IMR-90 (cell line): ENCODE results near the gene BPIFB1. TPM values are rescaled to one million over a fixed set of nuclear protein-coding genes. Genes with fewer than 3 reads are reported as not detected.
A peak's percentile ranks its signal among the peaks of the same experiment; 100 is the strongest.

Source experiments
- ATAC-seq: fragments of 200-7000 bp; cut with Tn5 transposase; 2 replicates; pipeline ENCODE4 v1.9.1; 2020; ENCODE audit warnings: low read depth, mild to moderate bottlenecking, moderate library complexity
- BruUV-seq: library from RNA; stranded (reverse); fragments of 400-500 nt; replicated peaks from 2 replicates; lab custom pipeline; 2021; lab: Mats Ljungman, UMichigan
- CTCF ChIA-PET: fragments of 300-600 bp; formaldehyde crosslinking; extraction: SDS; loops from one replicate; lab custom pipeline; 2021; ENCODE audit warnings: antibody characterized with exemption; lab: Yijun Ruan, JAX
- POLR2A ChIA-PET: fragments of 300-600 bp; sonication (Branson Sonifier 250); formaldehyde crosslinking; loops from one replicate; lab custom pipeline; 2022; ENCODE audit warnings: antibody characterized with exemption; ENCODE audit not compliant: unreplicated experiment; lab: Charles Lee
- DNase-seq: peaks from one replicate; pipeline ENCODE4 v3.0.0; 2013
- H2AFZ ChIP-seq: replicated peaks from 2 replicates; pipeline ENCODE3; 2013; ENCODE audit warnings: low read length, mild to moderate bottlenecking; ENCODE audit not compliant: poor library complexity
- H2AK5ac ChIP-seq: 2 replicates; pipeline ENCODE4 v1.6.1; 2013; ENCODE audit warnings: low read depth, low read length, inconsistent platforms
- H2AK9ac ChIP-seq: replicated peaks from 2 replicates; pipeline ENCODE3; 2013; ENCODE audit warnings: mild to moderate bottlenecking, low read depth, low read length, moderate library complexity; ENCODE audit not compliant: poor library complexity
- H2BK120ac ChIP-seq: 2 replicates; pipeline ENCODE4 v1.6.1; 2013; ENCODE audit warnings: low read depth, low read length, inconsistent platforms
- H2BK15ac ChIP-seq: 3 replicates; pipeline ENCODE4 v1.6.1; 2013; ENCODE audit warnings: low read depth, low read length, inconsistent platforms
- H2BK20ac ChIP-seq: 2 replicates; pipeline ENCODE4 v1.6.1; 2013; ENCODE audit warnings: low read depth, mild to moderate bottlenecking, inconsistent platforms, low read length, moderate library complexity
- H2BK5ac ChIP-seq: 2 replicates; pipeline ENCODE4 v1.6.1; 2013; ENCODE audit warnings: mild to moderate bottlenecking, low read depth, low read length, inconsistent platforms; ENCODE audit not compliant: poor library complexity, severe bottlenecking
- H3K14ac ChIP-seq: replicated peaks from 2 replicates; pipeline ENCODE4 v1.6.1; 2013; ENCODE audit warnings: low read depth, low read length, inconsistent platforms
- H3K18ac ChIP-seq: 2 replicates; pipeline ENCODE4 v1.6.1; 2013; ENCODE audit warnings: low read depth, low read length, control low read depth
- H3K23ac ChIP-seq: 2 replicates; pipeline ENCODE4 v1.6.1; 2013; ENCODE audit warnings: low read depth, low read length, inconsistent platforms
- H3K27ac ChIP-seq: 2 replicates; pipeline ENCODE4 v1.5.1; 2013; ENCODE audit warnings: mild to moderate bottlenecking, control low read depth, low read length; ENCODE audit not compliant: insufficient read depth
- H3K27me3 ChIP-seq: 2 replicates; pipeline ENCODE4 v1.6.1; 2013; ENCODE audit warnings: low read length; ENCODE audit not compliant: control insufficient read depth, insufficient read depth
- H3K36me3 ChIP-seq: 2 replicates; pipeline ENCODE4 v1.6.1; 2013; ENCODE audit warnings: low read length, mixed read lengths; ENCODE audit not compliant: control insufficient read depth, insufficient read depth
- H3K4ac ChIP-seq: 2 replicates; pipeline ENCODE4 v1.6.1; 2013; ENCODE audit warnings: low read depth, low read length, inconsistent platforms
- H3K4me1 ChIP-seq: 2 replicates; pipeline ENCODE4 v1.6.1; 2013; ENCODE audit warnings: low read length, mixed read lengths; ENCODE audit not compliant: control insufficient read depth, insufficient read depth
- H3K4me2 ChIP-seq: 2 replicates; pipeline ENCODE4 v1.6.1; 2013; ENCODE audit warnings: low read depth, mild to moderate bottlenecking, control low read depth, low read length, moderate library complexity
- H3K4me3 ChIP-seq: 2 replicates; pipeline ENCODE4 v1.5.1; 2013; ENCODE audit warnings: low read depth, mild to moderate bottlenecking, control low read depth, low read length, moderate library complexity; ENCODE audit not compliant: insufficient read depth
- H3K56ac ChIP-seq: 2 replicates; pipeline ENCODE4 v1.6.1; 2013; ENCODE audit warnings: low read length, inconsistent platforms; ENCODE audit not compliant: insufficient read depth; ENCODE audit errors: extremely low read depth
- H3K79me1 ChIP-seq, 2 experiments: 2 replicates each; pipeline ENCODE4 v1.6.1; 2013; ENCODE audit warnings: low read length in 2 of 2, inconsistent platforms in 1 of 2, low read depth in 1 of 2
- H3K9ac ChIP-seq: 2 replicates; pipeline ENCODE4 v1.6.1; 2013; ENCODE audit warnings: low read depth, low read length, control low read depth
- H3K9me1 ChIP-seq: 2 replicates; pipeline ENCODE4 v1.6.1; 2013; ENCODE audit warnings: low read length, inconsistent platforms; ENCODE audit not compliant: insufficient read depth
- H3K9me3 ChIP-seq: 2 replicates; pipeline ENCODE4 v1.6.1; 2013; ENCODE audit warnings: low read length; ENCODE audit not compliant: control insufficient read depth, insufficient read depth
- H4K20me1 ChIP-seq: 2 replicates; pipeline ENCODE4 v1.6.1; 2013; ENCODE audit warnings: low read length, inconsistent platforms; ENCODE audit not compliant: insufficient read depth
- H4K5ac ChIP-seq: 2 replicates; pipeline ENCODE4 v1.6.1; 2013; ENCODE audit warnings: mild to moderate bottlenecking, low read depth, low read length, control low read depth
- H4K8ac ChIP-seq, 2 experiments: 2 replicates each; pipeline ENCODE4 v1.6.1; 2013; ENCODE audit warnings: low read depth in 2 of 2, low read length in 2 of 2, control low read depth in 1 of 2, inconsistent platforms in 1 of 2
- H4K91ac ChIP-seq: 2 replicates; pipeline ENCODE4 v1.6.1; 2013; ENCODE audit warnings: low read depth, low read length, inconsistent platforms; ENCODE audit not compliant: insufficient read depth
- BHLHE40 ChIP-seq: fragments of 150-350 bp; IDR thresholded peaks from 2 replicates; pipeline ENCODE4 v1.6.1; 2016; ENCODE audit warnings: mild to moderate bottlenecking, low read depth, low read length
- CTCF ChIP-seq: conservative IDR thresholded peaks from 2 replicates; pipeline ENCODE4 v1.5.1; 2012; ENCODE audit warnings: mild to moderate bottlenecking, low read depth, low read length, improper control_type of control experiment
- FOS ChIP-seq: fragments of 150-350 bp; IDR thresholded peaks from 2 replicates; pipeline ENCODE4 v1.6.1; 2016; ENCODE audit warnings: low read depth, low read length
- MAZ ChIP-seq: IDR thresholded peaks from 2 replicates; pipeline ENCODE4 v1.6.1; 2012; ENCODE audit warnings: low read depth, mild to moderate bottlenecking, low read length, improper control_type of control experiment, moderate library complexity, borderline replicate concordance
- MXI1 ChIP-seq: IDR thresholded peaks from 2 replicates; pipeline ENCODE4 v1.6.1; 2012; ENCODE audit warnings: low read depth, mild to moderate bottlenecking, low read length, moderate library complexity, borderline replicate concordance
- NFE2L2 ChIP-seq: fragments of 150-350 bp; IDR thresholded peaks from 2 replicates; pipeline ENCODE4 v1.6.1; 2016; ENCODE audit warnings: low read depth, mild to moderate bottlenecking, low read length
- POLR2A ChIP-seq: IDR thresholded peaks from 2 replicates; pipeline ENCODE4 v1.6.1; 2012; ENCODE audit warnings: mild to moderate bottlenecking, low read depth, low read length
- RAD21 ChIP-seq: IDR thresholded peaks from 2 replicates; pipeline ENCODE4 v1.6.1; 2012; ENCODE audit warnings: low read length, improper control_type of control experiment
- RCOR1 ChIP-seq: IDR thresholded peaks from 2 replicates; pipeline ENCODE4 v1.6.1; 2012; ENCODE audit warnings: mild to moderate bottlenecking, low read length, improper control_type of control experiment; ENCODE audit not compliant: insufficient replicate concordance
- RFX5 ChIP-seq: IDR thresholded peaks from 2 replicates; pipeline ENCODE4 v1.8.0; 2012; ENCODE audit warnings: low read depth, mild to moderate bottlenecking, low read length, moderate library complexity
- SMC3 ChIP-seq: fragments of 150-350 bp; IDR thresholded peaks from 2 replicates; pipeline ENCODE4 v1.6.1; 2016; ENCODE audit warnings: low read depth, mild to moderate bottlenecking, antibody characterized with exemption, low read length, moderate library complexity
- USF2 ChIP-seq: fragments of 150-350 bp; IDR thresholded peaks from 2 replicates; pipeline ENCODE4 v1.6.1; 2017; ENCODE audit warnings: mild to moderate bottlenecking, antibody characterized with exemption, low read length, low read depth
- WGBS, 2 experiments: methylation state at CpG; one replicate each; pipeline versions ENCODE4 v1.1.5 to v1.1.7; 2013; ENCODE audit warnings: missing lambda C conversion rate in 2 of 2; ENCODE audit not compliant: insufficient read length in 1 of 2; ENCODE audit errors: extremely low coverage in 2 of 2; 5-methylcytosine and 5-hydroxymethylcytosine counted together
- dilution Hi-C: fragments of 300-500 bp; cut with HindIII; formaldehyde crosslinking; loops from one replicate; pipeline ENCODE4 v1.14.3; 2018; ENCODE audit warnings: low sequenced_read_pairs; ENCODE audit not compliant: unreplicated experiment
- in situ Hi-C: fragments of 300-500 bp; cut with MboI; formaldehyde crosslinking; loops from 3 replicates; pipeline ENCODE4 v1.14.3; 2019; ENCODE audit warnings: low sequenced_read_pairs, inconsistent platforms, mixed read lengths
- intact Hi-C: fragments of 100-400 bp; cut with micrococcal nuclease; formaldehyde crosslinking; loops from 2 replicates; pipeline ENCODE4 v1.10.0; 2022
- polyA plus RNA-seq, 3 experiments: library from polyadenylated mRNA; depleted of rRNA; stranded (reverse); fragments of >200 nt; gene quantifications; 2 replicates each; pipeline ENCODE4 v1.2.3, GENCODE V29; 2012; ENCODE audit warnings: low replicate concordance in 1 of 3
- total RNA-seq: library from RNA; depleted of rRNA; stranded (reverse); fragments of >200 nt; gene quantifications from 2 replicates; pipeline ENCODE4 v1.2.3, GENCODE V29; 2012
- TF ChIP-seq, protein P1 (sequence below): fragments of 150-350 bp; IDR thresholded peaks from 2 replicates; pipeline ENCODE4 v1.6.1; 2016; ENCODE audit warnings: low read depth, mild to moderate bottlenecking, low read length, moderate library complexity, borderline replicate concordance

BPIFB1 gene
- total and polyA plus RNA-seq, 2 of the 4 experiments (the other 2 are of a cell fraction): not detected

DNA sequence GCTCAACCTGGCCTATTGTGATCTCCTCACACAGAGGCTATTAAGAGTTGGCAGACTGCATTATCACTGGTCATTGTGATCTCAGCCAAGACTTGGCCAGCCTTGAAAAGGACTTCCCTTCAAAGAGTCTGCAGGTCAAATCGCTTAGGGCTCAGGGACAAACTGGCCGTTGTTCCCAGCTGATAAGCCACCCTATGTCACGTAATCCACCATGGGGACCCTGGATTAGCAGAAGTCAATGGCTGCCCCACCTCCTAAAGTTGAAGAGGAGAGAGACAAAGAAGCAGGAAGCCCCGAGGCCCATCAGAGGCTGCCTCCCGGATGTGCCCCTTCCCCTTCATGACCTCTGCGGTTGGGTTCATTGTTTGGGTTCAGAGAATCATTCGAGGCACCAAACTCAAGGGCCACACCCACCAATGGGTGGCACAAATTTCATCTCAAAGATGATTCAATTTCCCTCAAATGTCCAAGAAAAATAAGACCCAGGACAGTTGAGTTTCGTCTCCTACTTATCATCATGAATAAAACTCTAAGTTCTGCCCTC lies 56.6 kb downstream of the BPIFB1 start:
- dilution Hi-C loops: no loop called here
- Histone ChIP-seq H3K9ac (no peak overlapping the region), H2AFZ (peak overlapping the region; percentile 21), H3K4me3 (no peak overlapping the region), H3K4me2 (no peak overlapping the region), H3K79me1 (no peaks in the 10 kb centered on the region), H3K27me3 (peaks cover 19% of the 10 kb centered on the region), H2BK120ac (no peak overlapping the region), H3K14ac (no peak overlapping the region), H3K9me3 (no peaks in the 10 kb centered on the region), H2BK20ac (no peak overlapping the region), H3K9me1 (0 out of 2 replicates have a peak, but pooled peaks cover 3% of the 10 kb centered on the region), H4K5ac (no peak overlapping the region), H3K23ac (no peak overlapping the region), H2BK15ac (no peak overlapping the region), H2AK9ac (no peak overlapping the region), H2BK5ac (no peak overlapping the region), H4K91ac (no peak overlapping the region), H3K36me3 (no peaks in the 10 kb centered on the region), H2AK5ac (no peak overlapping the region), H4K8ac (no peak overlapping the region), H3K4ac (no peak overlapping the region), H3K56ac (no peak overlapping the region), H3K27ac (no peak overlapping the region), H3K18ac (no peak overlapping the region), H4K20me1 (no peaks in the 10 kb centered on the region), H3K4me1 (no peaks in the 10 kb centered on the region)
- CTCF ChIA-PET: no interaction called here
- TF ChIP-seq MXI1 (no peak), NFE2L2 (no peak), RFX5 (no peak), USF2 (no peak), CTCF (no peak), MAZ (no peak), RAD21 (no peak), SMC3 (no peak), FOS (no peak), BHLHE40 (no peak), POLR2A (no peak), RCOR1 (no peak)
- TF ChIP-seq, protein P1, sequence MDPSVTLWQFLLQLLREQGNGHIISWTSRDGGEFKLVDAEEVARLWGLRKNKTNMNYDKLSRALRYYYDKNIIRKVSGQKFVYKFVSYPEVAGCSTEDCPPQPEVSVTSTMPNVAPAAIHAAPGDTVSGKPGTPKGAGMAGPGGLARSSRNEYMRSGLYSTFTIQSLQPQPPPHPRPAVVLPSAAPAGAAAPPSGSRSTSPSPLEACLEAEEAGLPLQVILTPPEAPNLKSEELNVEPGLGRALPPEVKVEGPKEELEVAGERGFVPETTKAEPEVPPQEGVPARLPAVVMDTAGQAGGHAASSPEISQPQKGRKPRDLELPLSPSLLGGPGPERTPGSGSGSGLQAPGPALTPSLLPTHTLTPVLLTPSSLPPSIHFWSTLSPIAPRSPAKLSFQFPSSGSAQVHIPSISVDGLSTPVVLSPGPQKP: no peak
- no peak for ATAC-seq
- in situ Hi-C loops: no loop called here
- no peak for DNase-seq
- no TSS peak for BruUV-seq
- POLR2A ChIA-PET: no interaction called here
- intact Hi-C loops: no loop called here
- WGBS, 2 experiments: 80% methylated on average over 1 of the region's 8 CpGs; no CpG with 5 or more reads in 1 of the 2 experiments
